ENCODE measurements around the gene ANKK1.

DNA sequence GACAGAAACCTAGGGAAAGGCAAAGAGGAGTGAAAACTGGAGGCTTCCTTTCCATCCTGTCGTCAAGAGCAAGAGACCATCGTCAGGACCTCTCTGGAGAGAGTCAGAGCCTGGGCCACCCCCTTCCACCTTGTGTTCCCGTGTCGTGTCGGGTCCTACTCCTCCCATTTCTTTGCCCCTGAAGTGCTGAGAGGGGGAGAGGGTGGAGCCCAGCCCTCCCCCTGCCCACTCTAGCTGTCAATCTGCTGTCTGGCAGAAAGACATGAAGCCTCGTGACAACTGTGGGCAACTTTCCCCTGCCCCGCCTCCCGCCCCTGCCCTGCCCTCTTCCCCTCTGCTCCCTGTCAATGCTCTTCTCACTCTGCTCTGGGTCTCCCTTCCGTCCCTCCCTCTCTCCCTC is 20.6 kb downstream of the ANKK1 start:
- TF ChIP-seq, protein P1, sequence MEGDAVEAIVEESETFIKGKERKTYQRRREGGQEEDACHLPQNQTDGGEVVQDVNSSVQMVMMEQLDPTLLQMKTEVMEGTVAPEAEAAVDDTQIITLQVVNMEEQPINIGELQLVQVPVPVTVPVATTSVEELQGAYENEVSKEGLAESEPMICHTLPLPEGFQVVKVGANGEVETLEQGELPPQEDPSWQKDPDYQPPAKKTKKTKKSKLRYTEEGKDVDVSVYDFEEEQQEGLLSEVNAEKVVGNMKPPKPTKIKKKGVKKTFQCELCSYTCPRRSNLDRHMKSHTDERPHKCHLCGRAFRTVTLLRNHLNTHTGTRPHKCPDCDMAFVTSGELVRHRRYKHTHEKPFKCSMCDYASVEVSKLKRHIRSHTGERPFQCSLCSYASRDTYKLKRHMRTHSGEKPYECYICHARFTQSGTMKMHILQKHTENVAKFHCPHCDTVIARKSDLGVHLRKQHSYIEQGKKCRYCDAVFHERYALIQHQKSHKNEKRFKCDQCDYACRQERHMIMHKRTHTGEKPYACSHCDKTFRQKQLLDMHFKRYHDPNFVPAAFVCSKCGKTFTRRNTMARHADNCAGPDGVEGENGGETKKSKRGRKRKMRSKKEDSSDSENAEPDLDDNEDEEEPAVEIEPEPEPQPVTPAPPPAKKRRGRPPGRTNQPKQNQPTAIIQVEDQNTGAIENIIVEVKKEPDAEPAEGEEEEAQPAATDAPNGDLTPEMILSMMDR (IDR thresholded peaks at IDR 0.05) = no peak
- TF ChIP-seq POLR2AphosphoS5 (IDR thresholded peaks at IDR 0.05) (no peak), POLR2A (IDR thresholded peaks at IDR 0.05) (no peak)

Measured in transverse colon (tissue), 4 donors.